ENCODE measurements around the gene SCUBE1. TPM values are rescaled to one million over a fixed set of nuclear protein-coding genes. Genes with fewer than 3 reads are reported as not detected.

The SCUBE1 gene
- total RNA-seq, 2 experiments from 2014 or later = not detected

DNA sequence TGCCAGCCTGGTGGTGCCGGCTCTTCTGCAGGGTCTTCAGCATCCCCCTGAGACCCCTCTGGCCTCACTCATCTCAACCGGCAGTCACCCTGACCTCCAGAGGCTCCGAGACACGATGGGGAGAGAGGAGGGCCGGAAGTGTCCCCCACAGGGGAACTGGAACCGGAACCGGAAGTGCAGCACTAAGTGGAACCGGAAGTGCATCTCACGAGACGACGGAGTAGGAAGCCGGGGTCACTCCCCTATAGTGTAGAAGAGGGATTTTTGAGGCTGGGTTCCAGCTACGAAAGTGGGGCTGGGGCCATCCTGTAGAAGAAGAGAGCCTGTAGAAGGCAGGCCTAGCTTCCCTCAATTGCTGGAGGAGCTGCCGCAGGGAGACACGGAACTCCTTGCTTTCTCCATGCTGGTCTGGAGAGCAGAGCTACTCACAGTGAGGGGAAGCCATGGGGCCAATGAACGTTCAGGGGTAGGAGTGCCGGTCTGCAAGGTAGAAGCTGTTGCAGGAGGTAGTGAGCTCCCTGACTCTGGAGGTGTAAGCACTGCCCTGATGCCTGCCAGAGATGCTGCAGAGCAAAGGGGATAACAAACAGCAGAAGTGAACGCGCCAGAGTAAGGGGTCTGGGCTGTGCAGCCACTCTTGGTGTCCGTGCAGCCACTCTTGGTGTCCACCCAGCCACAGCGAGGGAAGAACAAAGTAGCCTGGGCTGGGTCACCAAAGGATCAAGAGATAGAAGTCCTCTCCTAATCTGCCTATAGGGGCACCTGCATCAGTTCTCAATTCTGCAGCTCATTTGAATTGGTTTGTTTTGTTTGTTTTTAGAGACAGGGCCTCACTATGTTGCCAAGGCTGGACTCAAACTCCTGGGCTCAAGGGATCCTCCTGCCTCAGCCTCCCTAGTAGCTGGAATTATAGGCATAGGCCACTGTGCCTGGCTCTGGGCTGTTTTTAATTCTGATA is 21.9 kb downstream of the SCUBE1 start:
- Mint-ChIP-seq H3K36me3 (ENCODE audit: low read depth) (no peaks in the 10 kb centered on the region), H3K27ac (no peak overlapping the region), H3K27me3 (no peaks in the 10 kb centered on the region), H3K9me3 (ENCODE audit: low read depth) (no peaks in the 10 kb centered on the region), H3K4me1 (no peaks in the 10 kb centered on the region), H3K4me3 (no peak overlapping the region)
- ATAC-seq = no peak
- intact Hi-C loops (cut with DNase I, micrococcal nuclease) = no loop called here
- peak; percentile 18 for DNase-seq
- POLR2A ChIA-PET = no interaction called here
- CTCF ChIA-PET = no interaction called here

GRCh38 chr22:43319661-43320486 is 23.3 kb downstream of the SCUBE1 start:
- Mint-ChIP-seq H3K4me1 (no peaks in the 10 kb centered on the region), H3K4me3 (no peak overlapping the region), H3K27ac (no peak overlapping the region), H3K9me3 (ENCODE audit: low read depth) (no peaks in the 10 kb centered on the region), H3K27me3 (no peaks in the 10 kb centered on the region), H3K36me3 (ENCODE audit: low read depth) (no peaks in the 10 kb centered on the region)
- intact Hi-C loops (cut with DNase I, micrococcal nuclease) = no loop called here
- DNase-seq = no peak
- CTCF ChIA-PET = interaction anchor here (1.0 kb wide), 1 partner anchor 17 kb away, joined by 4 read pairs; no protein-coding TSS in a partner anchor
- ATAC-seq = no peak
- POLR2A ChIA-PET = no interaction called here

DNA sequence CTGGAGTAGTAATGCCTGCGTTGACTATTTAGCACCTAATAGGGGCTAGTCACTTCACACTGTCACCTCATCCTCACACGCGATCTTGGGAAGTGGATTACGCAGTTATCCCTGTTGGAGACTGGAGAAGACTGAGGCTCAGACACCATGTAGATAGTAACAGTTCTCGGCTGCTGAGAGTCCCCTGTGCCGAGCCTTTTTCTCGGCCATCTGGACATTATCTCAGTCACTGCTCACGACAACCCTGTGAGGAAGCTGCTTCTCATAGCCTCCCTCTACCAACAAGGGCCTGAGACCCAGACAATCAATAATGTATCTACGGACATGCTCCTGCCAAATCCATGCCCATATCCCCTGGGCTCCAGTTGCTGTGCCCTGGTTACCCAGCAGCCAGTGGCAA is 25.9 kb downstream of the SCUBE1 start:
- Mint-ChIP-seq H3K9me3 (ENCODE audit: low read depth) (no peaks in the 10 kb centered on the region), H3K27me3 (no peaks in the 10 kb centered on the region), H3K27ac (no peak overlapping the region), H3K4me1 (no peaks in the 10 kb centered on the region), H3K36me3 (ENCODE audit: low read depth) (no peaks in the 10 kb centered on the region), H3K4me3 (no peak overlapping the region)
- DNase-seq = no peak
- intact Hi-C loops (cut with DNase I, micrococcal nuclease) = no loop called here
- ChIA-PET CTCF (interaction anchor here (1.0 to 1.4 kb wide), 2 partner anchors 35 to 70 kb away, joined by 3 to 5 read pairs; no protein-coding TSS in a partner anchor), POLR2A (no interaction called here)
- ATAC-seq = no peak

DNA sequence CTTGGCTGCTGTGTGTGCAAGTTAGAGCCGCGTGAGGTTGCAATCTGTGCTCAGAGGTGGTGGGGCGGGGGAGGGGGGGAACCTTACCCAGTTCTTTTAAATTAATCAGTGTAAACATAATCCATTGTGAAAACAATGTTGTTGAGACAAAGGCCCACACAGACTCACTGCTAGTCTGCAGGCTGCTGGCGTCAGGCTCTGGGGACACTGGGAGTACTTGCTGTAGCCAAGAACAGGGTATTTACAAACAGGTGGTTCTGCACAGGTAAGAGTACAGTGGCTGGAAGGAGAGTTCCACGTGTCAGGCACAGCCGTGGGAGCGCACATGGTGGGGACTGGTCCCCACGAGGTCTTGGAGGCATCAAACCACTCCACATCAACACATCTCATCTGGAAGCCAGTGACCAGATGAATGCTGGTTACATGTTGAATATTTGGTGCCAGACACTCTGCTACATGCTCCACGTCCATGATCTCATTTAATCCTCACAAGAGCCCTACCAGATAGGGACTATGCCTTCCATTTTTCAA is 27.4 kb downstream of the SCUBE1 start:
- H3K9me3 Mint-ChIP-seq (ENCODE audit: low read depth) = no peaks in the 10 kb centered on the region
- peaks cover 2% of the 10 kb centered on the region for H3K27me3 Mint-ChIP-seq
- CTCF ChIA-PET = no interaction called here
- ATAC-seq (no peak), DNase-seq (no peak)
- H3K4me1 Mint-ChIP-seq = no peaks in the 10 kb centered on the region
- intact Hi-C loops (cut with DNase I, micrococcal nuclease) = no loop called here
- H3K36me3 Mint-ChIP-seq (ENCODE audit: low read depth) = no peaks in the 10 kb centered on the region
- POLR2A ChIA-PET = interaction anchor here (0.5 kb wide), 1 partner anchor 31 kb away, joined by 8 read pairs; no protein-coding TSS in a partner anchor
- H3K27ac Mint-ChIP-seq = no peak overlapping the region
- H3K4me3 Mint-ChIP-seq = no peak overlapping the region

- Mint-ChIP-seq H3K27ac (no peak overlapping the region), H3K4me1 (no peaks in the 10 kb centered on the region), H3K36me3 (ENCODE audit: low read depth) (no peaks in the 10 kb centered on the region), H3K27me3 (peaks cover 2% of the 10 kb centered on the region), H3K4me3 (no peak overlapping the region), H3K9me3 (ENCODE audit: low read depth) (no peaks in the 10 kb centered on the region)
- intact Hi-C loops (cut with DNase I, micrococcal nuclease) = no loop called here
- DNase-seq (no peak), ATAC-seq (no peak)
- ChIA-PET POLR2A (no interaction called here), CTCF (interaction anchor here (0.8 kb wide), 1 partner anchor 125 kb away, joined by 5 read pairs; no protein-coding TSS in a partner anchor)
Observed at GRCh38 chr22:43314611-43315010, 28.6 kb downstream of the SCUBE1 start.

- intact Hi-C loops (cut with DNase I, micrococcal nuclease) = no loop called here
- Mint-ChIP-seq H3K27ac (no peak overlapping the region), H3K36me3 (ENCODE audit: low read depth) (no peaks in the 10 kb centered on the region), H3K4me3 (no peak overlapping the region), H3K27me3 (peaks cover 2% of the 10 kb centered on the region), H3K4me1 (no peaks in the 10 kb centered on the region), H3K9me3 (ENCODE audit: low read depth) (no peaks in the 10 kb centered on the region)
- ChIA-PET CTCF (no interaction called here), POLR2A (no interaction called here)
- ATAC-seq = no peak
- DNase-seq = no peak
Observed at GRCh38 chr22:43313890-43314474, 29.2 kb downstream of the SCUBE1 start.

DNA sequence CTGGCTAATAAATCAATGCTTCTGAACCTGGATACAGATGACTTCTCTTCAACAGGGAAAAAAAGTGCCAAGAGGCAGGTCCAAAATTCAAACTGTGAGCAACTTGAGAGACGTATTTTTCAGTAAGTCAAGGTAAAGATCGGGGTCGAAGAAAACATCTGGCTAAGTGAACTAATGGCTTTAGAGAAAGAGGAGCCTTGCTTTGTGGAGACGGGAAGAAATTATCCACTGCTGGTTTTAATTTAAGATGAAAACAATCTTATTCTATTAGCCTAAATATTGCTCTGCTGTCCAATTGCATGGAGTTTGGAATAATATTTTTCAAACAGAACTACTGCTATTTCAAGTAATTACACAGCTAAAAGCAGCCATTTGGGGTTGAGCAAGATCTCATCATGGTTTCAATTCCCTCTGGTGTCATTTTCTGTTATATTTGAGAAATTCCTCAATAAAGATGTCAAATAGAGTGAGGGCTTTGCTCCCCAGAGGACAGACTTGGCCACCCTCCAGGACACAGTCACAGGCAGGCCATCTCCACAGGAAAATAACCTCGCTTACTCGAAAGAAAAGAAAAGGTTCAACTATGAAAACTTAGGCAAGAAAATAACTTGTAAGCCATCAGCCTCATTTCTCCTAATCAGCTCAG is 29.8 kb downstream of the SCUBE1 start:
- H3K36me3 Mint-ChIP-seq (ENCODE audit: low read depth) = no peaks in the 10 kb centered on the region

DNA sequence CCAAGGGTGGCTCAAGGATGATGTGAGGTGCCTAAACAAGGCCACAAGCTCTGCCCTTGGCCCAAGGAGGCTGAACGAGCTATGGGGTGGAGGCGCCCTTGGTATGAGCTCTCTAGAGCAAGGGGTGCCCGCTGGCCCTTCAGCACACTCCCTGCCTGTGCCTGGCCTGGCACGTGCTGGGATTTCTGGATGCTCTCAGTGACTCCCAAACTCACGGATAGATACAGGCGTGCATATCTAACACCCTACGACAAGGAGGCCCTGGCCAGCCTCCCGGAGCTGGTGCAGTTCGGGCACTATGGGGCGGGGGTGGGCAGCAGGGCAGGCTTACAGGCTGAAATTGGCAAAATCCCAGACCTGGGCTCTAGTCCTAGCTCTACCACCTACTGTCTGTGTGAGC is 30.6 kb downstream of the SCUBE1 start:
- CTCF ChIA-PET = interaction anchor here (0.7 kb wide), 1 partner anchor 81 kb away, joined by 3 read pairs; no protein-coding TSS in a partner anchor
- Mint-ChIP-seq H3K36me3 (ENCODE audit: low read depth) (no peaks in the 10 kb centered on the region), H3K4me1 (no peaks in the 10 kb centered on the region), H3K27me3 (peaks cover 2% of the 10 kb centered on the region), H3K4me3 (no peak overlapping the region), H3K27ac (no peak overlapping the region), H3K9me3 (ENCODE audit: low read depth) (no peaks in the 10 kb centered on the region)
- DNase-seq (no peak), ATAC-seq (no peak)
- POLR2A ChIA-PET = no interaction called here
- intact Hi-C loops (cut with DNase I, micrococcal nuclease) = no loop called here

More for the DNA sequence above, 29.8 kb downstream of the SCUBE1 start:
- Mint-ChIP-seq H3K27me3 (peaks cover 2% of the 10 kb centered on the region), H3K4me1 (no peaks in the 10 kb centered on the region), H3K9me3 (ENCODE audit: low read depth) (no peaks in the 10 kb centered on the region), H3K4me3 (no peak overlapping the region), H3K27ac (no peak overlapping the region)
- CTCF ChIA-PET = no interaction called here
- POLR2A ChIA-PET = no interaction called here
- no peak for ATAC-seq
- intact Hi-C loops (cut with DNase I, micrococcal nuclease) = no loop called here
- DNase-seq = no peak

- intact Hi-C loops (cut with DNase I, micrococcal nuclease) = no loop called here
- POLR2A ChIA-PET = no interaction called here
- H3K4me1 Mint-ChIP-seq = no peaks in the 10 kb centered on the region
- DNase-seq = no peak
- peaks cover 2% of the 10 kb centered on the region for H3K27me3 Mint-ChIP-seq
- CTCF ChIA-PET = no interaction called here
- no peak overlapping the region for H3K27ac Mint-ChIP-seq
- ATAC-seq = no peak
- no peaks in the 10 kb centered on the region for H3K36me3 Mint-ChIP-seq (ENCODE audit: low read depth)
- H3K9me3 Mint-ChIP-seq (ENCODE audit: low read depth) = no peaks in the 10 kb centered on the region
- no peak overlapping the region for H3K4me3 Mint-ChIP-seq
Observed at GRCh38 chr22:43310798-43311197, 32.4 kb downstream of the SCUBE1 start.

- ChIA-PET POLR2A (no interaction called here), CTCF (no interaction called here)
- no peaks in the 10 kb centered on the region for H3K9me3 Mint-ChIP-seq (ENCODE audit: low read depth)
- DNase-seq (no peak), ATAC-seq (no peak)
- no peaks in the 10 kb centered on the region for H3K4me1 Mint-ChIP-seq
- H3K27ac Mint-ChIP-seq = no peak overlapping the region
- H3K4me3 Mint-ChIP-seq = no peak overlapping the region
- intact Hi-C loops (cut with DNase I, micrococcal nuclease) = no loop called here
- H3K27me3 Mint-ChIP-seq = peaks cover 2% of the 10 kb centered on the region
- H3K36me3 Mint-ChIP-seq (ENCODE audit: low read depth) = no peaks in the 10 kb centered on the region
Observed at GRCh38 chr22:43310311-43310710, 32.9 kb downstream of the SCUBE1 start.

DNA sequence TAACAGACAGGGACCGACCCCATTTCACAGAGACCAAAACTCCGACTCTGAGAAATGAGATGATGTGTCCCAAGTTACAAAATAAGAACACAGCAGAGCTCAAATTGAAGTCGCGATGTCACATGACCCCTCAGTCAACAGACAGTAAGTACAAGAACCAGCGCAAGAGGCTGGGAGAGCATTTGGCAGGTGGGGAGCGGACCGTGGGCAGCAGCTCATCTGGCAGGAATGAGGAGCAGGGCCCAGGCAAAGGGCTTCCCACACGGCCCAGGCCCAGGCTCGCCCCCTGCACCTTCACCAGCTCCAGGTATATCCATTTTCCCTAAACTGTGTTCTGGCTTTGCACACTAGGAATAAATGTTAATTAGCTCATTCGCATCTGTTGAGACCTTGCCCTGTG is 34.3 kb downstream of the SCUBE1 start:
- H3K9me3 Mint-ChIP-seq (ENCODE audit: low read depth) = no peaks in the 10 kb centered on the region
- H3K27me3 Mint-ChIP-seq = peaks cover 2% of the 10 kb centered on the region
- ATAC-seq = no peak
- no peak overlapping the region for H3K4me3 Mint-ChIP-seq
- H3K36me3 Mint-ChIP-seq (ENCODE audit: low read depth) = no peaks in the 10 kb centered on the region
- no peak overlapping the region for H3K27ac Mint-ChIP-seq
- POLR2A ChIA-PET = no interaction called here
- intact Hi-C loops (cut with DNase I, micrococcal nuclease) = no loop called here
- CTCF ChIA-PET = interaction anchor here (0.9 to 1.7 kb wide), 2 partner anchors 11 to 14 kb away, joined by 3 to 8 read pairs; no protein-coding TSS in a partner anchor
- no peak for DNase-seq
- no peaks in the 10 kb centered on the region for H3K4me1 Mint-ChIP-seq

Data from activated CD4-positive, alpha-beta T cell treated with anti-CD3 and anti-CD28 coated beads for 36 hours (primary cell).